Adipose tissue (tissue), 3 donors: ENCODE measurements around the gene COL24A1. TPM values are rescaled to one million over a fixed set of nuclear protein-coding genes. Genes with fewer than 3 reads are reported as not detected.
"Not testable (repeated sequence)": the region's sequence is repeated elsewhere in the genome, so short reads cannot be mapped to it uniquely, and the experiment has no call there.

ENCODE experiments used
- H3K27ac ChIP-seq: one replicate; pipeline ENCODE4 v1.5.1; 2013; ENCODE audit warnings: low read depth, low read length
- WGBS, 3 donors: extraction: QIAGEN DNeasy Blood & Tissue Kit; methylation state at CpG; one replicate each; pipeline ENCODE4 v1.1.7; 2013; 5-methylcytosine and 5-hydroxymethylcytosine counted together
- polyA plus RNA-seq, 3 donors: library from polyadenylated mRNA; stranded (reverse); fragments of 200-250 nt; gene quantifications; one replicate each; pipeline ENCODE4 v1.2.3, GENCODE V29; 2013
- donor health status: healthy with polysubstance abuse.
- donor health status: Bipolar disorder and iron deficiency.
- donor health status: healthy.

Gene COL24A1
- polyA plus RNA-seq, 3 donors, result 0.01 to 0.09 TPM; not detected in 1

- no peak overlapping the region for H3K27ac ChIP-seq
- WGBS, 3 donors, result 34 to 59% (median 51%) methylated on average over 1 of the region's 1 CpG
These were observed 291.8 kb downstream of the COL24A1 start for GRCh38 chr1:85864727-85865126.

- not testable (repeated sequence) for H3K27ac ChIP-seq
- 63 to 97% (median 97%) methylated on average over 1 of the region's 1 CpG for WGBS, 3 donors
These were observed 292.9 kb downstream of the COL24A1 start for GRCh38 chr1:85863639-85864038.

GRCh38 chr1:85862456-85862855 is 294.1 kb downstream of the COL24A1 start:
- no peak overlapping the region for H3K27ac ChIP-seq
- 21 to 44% (median 37%) methylated on average over 1 of the region's 1 CpG for WGBS, 3 donors

GRCh38 chr1:85857991-85858390 is 298.6 kb downstream of the COL24A1 start:
- H3K27ac ChIP-seq, result no peak overlapping the region

GRCh38 chr1:85850238-85850637 is 306.3 kb downstream of the COL24A1 start:
- 18 to 33% (median 32%) methylated on average over 2 of the region's 2 CpGs for WGBS, 3 donors
- H3K27ac ChIP-seq, result no peak overlapping the region

- WGBS, 3 donors, result 49 to 76% (median 69%) methylated on average over 4 of the region's 4 CpGs
- H3K27ac ChIP-seq, result no peak overlapping the region
These were observed 306.9 kb downstream of the COL24A1 start for GRCh38 chr1:85849660-85850059.

GRCh38 chr1:85847356-85847755 is 309.2 kb downstream of the COL24A1 start:
- 75 to 78% (median 76%) methylated on average over 2 of the region's 2 CpGs for WGBS, 3 donors
- H3K27ac ChIP-seq, result no peak overlapping the region

GRCh38 chr1:85846706-85847105 is 309.9 kb downstream of the COL24A1 start:
- 74 to 77% (median 77%) methylated on average over 3 of the region's 3 CpGs for WGBS, 3 donors
- H3K27ac ChIP-seq, result no peak overlapping the region

GRCh38 chr1:85839459-85839858 is 317.1 kb downstream of the COL24A1 start:
- 57 to 75% (median 70%) methylated on average over 1 of the region's 1 CpG for WGBS, 3 donors
- no peak overlapping the region for H3K27ac ChIP-seq

GRCh38 chr1:85838238-85838637 is 318.3 kb downstream of the COL24A1 start:
- 51 to 66% (median 57%) methylated on average over 2 of the region's 2 CpGs for WGBS, 3 donors
- no peak overlapping the region for H3K27ac ChIP-seq

GRCh38 chr1:85836736-85837135 is 319.8 kb downstream of the COL24A1 start:
- H3K27ac ChIP-seq, result no peak overlapping the region
- WGBS, 3 donors, result 42 to 64% (median 55%) methylated on average over 4 of the region's 4 CpGs

GRCh38 chr1:85833165-85833564 is 323.4 kb downstream of the COL24A1 start:
- not testable (repeated sequence) for H3K27ac ChIP-seq
- WGBS, 3 donors, result 85 to 92% (median 87%) methylated on average over 1 of the region's 2 CpGs

GRCh38 chr1:85830837-85831236 is 325.7 kb downstream of the COL24A1 start:
- WGBS, 3 donors, result 88 to 95% (median 92%) methylated on average over 8 of the region's 8 CpGs
- no peak overlapping the region for H3K27ac ChIP-seq

- WGBS, 3 donors, result 76 to 94% (median 94%) methylated on average over 9 of the region's 9 CpGs
- no peak overlapping the region for H3K27ac ChIP-seq
These were observed 332.3 kb downstream of the COL24A1 start for GRCh38 chr1:85824066-85824840.

GRCh38 chr1:85822696-85823095 is 333.9 kb downstream of the COL24A1 start:
- WGBS, 3 donors, result 71 to 81% (median 79%) methylated on average over 4 of the region's 4 CpGs

GRCh38 chr1:85818371-85818770 is 338.2 kb downstream of the COL24A1 start:
- H3K27ac ChIP-seq, result no peak overlapping the region
- 25 to 67% (median 53%) methylated on average over 2 of the region's 2 CpGs for WGBS, 3 donors

More at GRCh38 chr1:85822696-85823095, 333.9 kb downstream of the COL24A1 start:
- H3K27ac ChIP-seq, result no peak overlapping the region

GRCh38 chr1:85816606-85817005 is 340.0 kb downstream of the COL24A1 start:
- 61 to 81% (median 63%) methylated on average over 1 of the region's 1 CpG for WGBS, 3 donors
- no peak overlapping the region for H3K27ac ChIP-seq

GRCh38 chr1:85815906-85816305 is 340.7 kb downstream of the COL24A1 start:
- no peak overlapping the region for H3K27ac ChIP-seq
- WGBS, 3 donors, result 53 to 62% (median 58%) methylated on average over 2 of the region's 2 CpGs

GRCh38 chr1:85806236-85806965 is 350.2 kb downstream of the COL24A1 start:
- 50 to 60% (median 50%) methylated on average over 1 of the region's 1 CpG for WGBS, 3 donors
- no peak overlapping the region for H3K27ac ChIP-seq

GRCh38 chr1:85801520-85801919 is 355.1 kb downstream of the COL24A1 start:
- no peak overlapping the region for H3K27ac ChIP-seq
- WGBS, 3 donors, result 89 to 97% (median 92%) methylated on average over 1 of the region's 1 CpG
